ENCODE results near the gene GABRB1.

GABRB1 gene

GRCh38 chr4:47120783-47121182 is 89.4 kb downstream of the GABRB1 start:
- no peak for DNase-seq

- peak; percentile 4 for DNase-seq
Observed at GRCh38 chr4:47122592-47123291, 91.4 kb downstream of the GABRB1 start.

GRCh38 chr4:47128991-47129390 is 97.6 kb downstream of the GABRB1 start:
- DNase-seq = no peak

GRCh38 chr4:47135210-47135609 is 103.8 kb downstream of the GABRB1 start:
- DNase-seq = no peak

- no peak for DNase-seq
Observed at GRCh38 chr4:47143261-47143660, 111.9 kb downstream of the GABRB1 start.

- no peak for DNase-seq
Observed at GRCh38 chr4:47145630-47146029, 114.3 kb downstream of the GABRB1 start.

- no peak for DNase-seq
Observed at GRCh38 chr4:47154816-47155370, 123.5 kb downstream of the GABRB1 start.

- DNase-seq = no peak
Observed at GRCh38 chr4:47155919-47156318, 124.6 kb downstream of the GABRB1 start.

- no peak for DNase-seq
Observed at GRCh38 chr4:47160095-47160494, 128.7 kb downstream of the GABRB1 start.

GRCh38 chr4:47167081-47168035 is 136.0 kb downstream of the GABRB1 start:
- DNase-seq = no peak

GRCh38 chr4:47184083-47184482 is 152.7 kb downstream of the GABRB1 start:
- no peak for DNase-seq

- no peak for DNase-seq
Observed at GRCh38 chr4:47185761-47186160, 154.4 kb downstream of the GABRB1 start.

- DNase-seq = no peak
Observed at GRCh38 chr4:47187608-47188007, 156.2 kb downstream of the GABRB1 start.

GRCh38 chr4:47193179-47193578 is 161.8 kb downstream of the GABRB1 start:
- no peak for DNase-seq

- no peak for DNase-seq
Observed at GRCh38 chr4:47194036-47194737, 162.8 kb downstream of the GABRB1 start.

- no peak for DNase-seq
Observed at GRCh38 chr4:47195706-47196105, 164.3 kb downstream of the GABRB1 start.

- no peak for DNase-seq
Observed at GRCh38 chr4:47198791-47199190, 167.4 kb downstream of the GABRB1 start.

- no peak for DNase-seq
Observed at GRCh38 chr4:47203593-47203992, 172.2 kb downstream of the GABRB1 start.

GRCh38 chr4:47207555-47207954 is 176.2 kb downstream of the GABRB1 start:
- no peak for DNase-seq

- DNase-seq = no peak
Observed at GRCh38 chr4:47209833-47210232, 178.5 kb downstream of the GABRB1 start.

- DNase-seq = no peak
Observed at GRCh38 chr4:47210828-47211227, 179.5 kb downstream of the GABRB1 start.

GRCh38 chr4:47213106-47213505 is 181.7 kb downstream of the GABRB1 start:
- no peak for DNase-seq

- DNase-seq = no peak
Observed at GRCh38 chr4:47213539-47213938, 182.2 kb downstream of the GABRB1 start.
